ENCODE measurements around the gene ATF7IP.

Gene ATF7IP

GRCh38 chr12:14495326-14495725 is 129.8 kb downstream of the ATF7IP start:
- H3K36me3 ChIP-seq (ENCODE audit: insufficient read depth, low read length) = peaks cover 80% of the 10 kb centered on the region
- H3K27me3 ChIP-seq (ENCODE audit: insufficient read depth, low read length) = no peaks in the 10 kb centered on the region
- no peak overlapping the region for H3K4me3 ChIP-seq (ENCODE audit: low read length)
- no peak overlapping the region for H2AFZ ChIP-seq (ENCODE audit: low read depth, low read length)
- no peaks in the 10 kb centered on the region for H3K4me1 ChIP-seq (ENCODE audit: insufficient read depth, low read length)
- H3K9me3 ChIP-seq (ENCODE audit: low read length) = peaks cover 19% of the 10 kb centered on the region

- no peak overlapping the region for H2AFZ ChIP-seq (ENCODE audit: low read depth, low read length)
- H3K27me3 ChIP-seq (ENCODE audit: insufficient read depth, low read length) = no peaks in the 10 kb centered on the region
- no peaks in the 10 kb centered on the region for H3K9me3 ChIP-seq (ENCODE audit: low read length)
- H3K4me3 ChIP-seq (ENCODE audit: low read length) = no peak overlapping the region
- no peaks in the 10 kb centered on the region for H3K4me1 ChIP-seq (ENCODE audit: insufficient read depth, low read length)
- H3K36me3 ChIP-seq (ENCODE audit: insufficient read depth, low read length) = peaks cover 32% of the 10 kb centered on the region
Measured at GRCh38 chr12:14505626-14506596, 140.4 kb downstream of the ATF7IP start.

- Histone ChIP-seq H3K36me3 (ENCODE audit: insufficient read depth, low read length) (no peaks in the 10 kb centered on the region), H3K27me3 (ENCODE audit: insufficient read depth, low read length) (no peaks in the 10 kb centered on the region), H3K9me3 (ENCODE audit: low read length) (no peaks in the 10 kb centered on the region), H2AFZ (ENCODE audit: low read depth, low read length) (no peak overlapping the region), H3K4me3 (ENCODE audit: low read length) (no peak overlapping the region), H3K4me1 (ENCODE audit: insufficient read depth, low read length) (no peaks in the 10 kb centered on the region)
Measured at GRCh38 chr12:14510574-14510973, 145.1 kb downstream of the ATF7IP start.

- Histone ChIP-seq H3K4me3 (ENCODE audit: low read length) (no peak overlapping the region), H3K4me1 (ENCODE audit: insufficient read depth, low read length) (no peaks in the 10 kb centered on the region), H3K9me3 (ENCODE audit: low read length) (no peaks in the 10 kb centered on the region), H2AFZ (ENCODE audit: low read depth, low read length) (no peak overlapping the region), H3K27me3 (ENCODE audit: insufficient read depth, low read length) (no peaks in the 10 kb centered on the region), H3K36me3 (ENCODE audit: insufficient read depth, low read length) (no peaks in the 10 kb centered on the region)
Measured at GRCh38 chr12:14514154-14514842, 148.8 kb downstream of the ATF7IP start.

GRCh38 chr12:14514946-14515345 is 149.5 kb downstream of the ATF7IP start:
- Histone ChIP-seq H3K9me3 (ENCODE audit: low read length) (no peaks in the 10 kb centered on the region), H3K27me3 (ENCODE audit: insufficient read depth, low read length) (no peaks in the 10 kb centered on the region), H3K36me3 (ENCODE audit: insufficient read depth, low read length) (no peaks in the 10 kb centered on the region), H3K4me1 (ENCODE audit: insufficient read depth, low read length) (no peaks in the 10 kb centered on the region), H3K4me3 (ENCODE audit: low read length) (no peak overlapping the region), H2AFZ (ENCODE audit: low read depth, low read length) (no peak overlapping the region)

- Histone ChIP-seq H2AFZ (ENCODE audit: low read depth, low read length) (no peak overlapping the region), H3K4me3 (ENCODE audit: low read length) (no peak overlapping the region), H3K9me3 (ENCODE audit: low read length) (peaks cover 8% of the 10 kb centered on the region), H3K4me1 (ENCODE audit: insufficient read depth, low read length) (no peaks in the 10 kb centered on the region), H3K36me3 (ENCODE audit: insufficient read depth, low read length) (no peaks in the 10 kb centered on the region), H3K27me3 (ENCODE audit: insufficient read depth, low read length) (no peaks in the 10 kb centered on the region)
Measured at GRCh38 chr12:14521822-14522221, 156.3 kb downstream of the ATF7IP start.

GRCh38 chr12:14525964-14526363 is 160.5 kb downstream of the ATF7IP start:
- Histone ChIP-seq H3K4me3 (ENCODE audit: low read length) (no peak overlapping the region), H3K4me1 (ENCODE audit: insufficient read depth, low read length) (no peaks in the 10 kb centered on the region), H3K36me3 (ENCODE audit: insufficient read depth, low read length) (no peaks in the 10 kb centered on the region), H2AFZ (ENCODE audit: low read depth, low read length) (no peak overlapping the region), H3K27me3 (ENCODE audit: insufficient read depth, low read length) (no peaks in the 10 kb centered on the region), H3K9me3 (ENCODE audit: low read length) (peaks cover 5% of the 10 kb centered on the region)

GRCh38 chr12:14532152-14532551 is 166.7 kb downstream of the ATF7IP start:
- H3K4me1 ChIP-seq (ENCODE audit: insufficient read depth, low read length) = no peaks in the 10 kb centered on the region
- no peaks in the 10 kb centered on the region for H3K9me3 ChIP-seq (ENCODE audit: low read length)
- H3K4me3 ChIP-seq (ENCODE audit: low read length) = no peak overlapping the region
- no peaks in the 10 kb centered on the region for H3K36me3 ChIP-seq (ENCODE audit: insufficient read depth, low read length)
- no peak overlapping the region for H2AFZ ChIP-seq (ENCODE audit: low read depth, low read length)
- no peaks in the 10 kb centered on the region for H3K27me3 ChIP-seq (ENCODE audit: insufficient read depth, low read length)

GRCh38 chr12:14537088-14537487 is 171.6 kb downstream of the ATF7IP start:
- Histone ChIP-seq H3K9me3 (ENCODE audit: low read length) (no peaks in the 10 kb centered on the region), H2AFZ (ENCODE audit: low read depth, low read length) (no peak overlapping the region), H3K27me3 (ENCODE audit: insufficient read depth, low read length) (no peaks in the 10 kb centered on the region), H3K4me1 (ENCODE audit: insufficient read depth, low read length) (no peaks in the 10 kb centered on the region), H3K36me3 (ENCODE audit: insufficient read depth, low read length) (no peaks in the 10 kb centered on the region), H3K4me3 (ENCODE audit: low read length) (no peak overlapping the region)

GRCh38 chr12:14540801-14541462 is 175.4 kb downstream of the ATF7IP start:
- Histone ChIP-seq H3K27me3 (ENCODE audit: insufficient read depth, low read length) (no peaks in the 10 kb centered on the region), H3K4me1 (ENCODE audit: insufficient read depth, low read length) (no peaks in the 10 kb centered on the region), H3K4me3 (ENCODE audit: low read length) (no peak overlapping the region), H3K36me3 (ENCODE audit: insufficient read depth, low read length) (no peaks in the 10 kb centered on the region), H3K9me3 (ENCODE audit: low read length) (no peaks in the 10 kb centered on the region), H2AFZ (ENCODE audit: low read depth, low read length) (no peak overlapping the region)

GRCh38 chr12:14545144-14546124 is 180.0 kb downstream of the ATF7IP start:
- no peaks in the 10 kb centered on the region for H3K27me3 ChIP-seq (ENCODE audit: insufficient read depth, low read length)
- no peak overlapping the region for H2AFZ ChIP-seq (ENCODE audit: low read depth, low read length)
- no peaks in the 10 kb centered on the region for H3K4me1 ChIP-seq (ENCODE audit: insufficient read depth, low read length)
- H3K36me3 ChIP-seq (ENCODE audit: insufficient read depth, low read length) = no peaks in the 10 kb centered on the region
- no peaks in the 10 kb centered on the region for H3K9me3 ChIP-seq (ENCODE audit: low read length)
- no peak overlapping the region for H3K4me3 ChIP-seq (ENCODE audit: low read length)

- Histone ChIP-seq H2AFZ (ENCODE audit: low read depth, low read length) (no peak overlapping the region), H3K27me3 (ENCODE audit: insufficient read depth, low read length) (no peaks in the 10 kb centered on the region), H3K9me3 (ENCODE audit: low read length) (no peaks in the 10 kb centered on the region), H3K36me3 (ENCODE audit: insufficient read depth, low read length) (no peaks in the 10 kb centered on the region), H3K4me1 (ENCODE audit: insufficient read depth, low read length) (no peaks in the 10 kb centered on the region), H3K4me3 (ENCODE audit: low read length) (no peak overlapping the region)
Measured at GRCh38 chr12:14547571-14547970, 182.1 kb downstream of the ATF7IP start.

All from neuron (in vitro differentiated cells).